GM19467 (cell line): ENCODE results near the gene CCHCR1.

Experiments
- ATAC-seq: cut with Tn5 transposase; IDR thresholded peaks from one replicate; pipeline ENCODE4 v1.9.1; 2021; ENCODE audit warnings: mild to moderate bottlenecking, moderate library complexity; ENCODE audit not compliant: unreplicated experiment

Gene CCHCR1

DNA sequence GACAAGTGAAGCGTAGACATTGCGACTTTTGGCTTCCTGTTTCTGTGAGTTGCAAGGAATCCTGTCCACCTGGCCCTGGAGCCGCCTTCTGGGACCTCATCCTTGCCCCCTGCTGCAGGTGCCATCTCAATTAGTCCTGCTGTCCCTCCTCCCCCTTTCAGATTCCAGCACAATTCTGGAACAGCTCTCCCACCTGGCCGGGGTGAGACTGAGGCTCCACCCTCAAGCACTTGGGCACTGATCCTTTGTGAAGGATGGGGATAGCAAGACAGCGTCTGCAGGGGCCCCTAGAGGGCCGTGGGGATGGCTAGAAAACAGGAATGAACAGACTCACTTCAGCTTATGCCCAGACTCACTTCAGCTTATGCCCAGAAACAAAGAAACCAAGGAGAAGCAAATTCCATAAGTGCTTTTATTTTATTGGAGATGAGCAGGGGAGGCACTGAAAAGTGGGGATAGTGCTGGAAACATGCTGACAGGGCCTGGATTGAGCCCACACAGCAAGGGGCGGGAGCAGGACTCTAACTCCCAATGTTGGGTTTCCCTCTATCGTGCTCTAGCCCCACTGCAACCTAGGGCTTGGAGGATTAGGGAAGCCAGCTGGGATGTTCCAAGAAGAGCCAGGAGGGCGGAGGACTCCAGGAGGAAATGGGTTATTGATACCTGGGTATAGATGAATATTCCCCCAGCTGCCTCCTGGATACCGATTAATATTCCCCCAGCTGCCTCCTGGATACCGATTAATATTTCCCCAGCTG lies 46.6 kb downstream of the CCHCR1 start:
- ATAC-seq = no peak

DNA sequence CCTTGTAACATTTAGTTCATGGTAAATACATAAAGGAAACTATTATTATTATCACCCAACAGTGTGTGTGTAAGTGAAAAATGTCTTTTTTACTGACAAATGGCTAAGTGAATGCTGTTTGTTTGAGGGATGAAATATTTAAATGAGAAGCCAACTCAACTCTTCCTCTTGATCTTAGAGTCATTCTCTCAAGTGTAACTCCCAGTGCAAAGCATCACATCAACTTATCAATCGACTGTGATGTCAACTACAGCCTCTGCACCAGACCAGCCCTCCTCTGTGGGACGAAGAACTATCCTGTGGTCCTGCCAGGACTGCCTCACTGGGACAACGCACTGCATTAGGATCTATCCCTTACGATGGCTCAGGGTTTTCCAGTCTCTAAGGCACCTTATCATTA lies 50.5 kb downstream of the CCHCR1 start:
- no peak for ATAC-seq

DNA sequence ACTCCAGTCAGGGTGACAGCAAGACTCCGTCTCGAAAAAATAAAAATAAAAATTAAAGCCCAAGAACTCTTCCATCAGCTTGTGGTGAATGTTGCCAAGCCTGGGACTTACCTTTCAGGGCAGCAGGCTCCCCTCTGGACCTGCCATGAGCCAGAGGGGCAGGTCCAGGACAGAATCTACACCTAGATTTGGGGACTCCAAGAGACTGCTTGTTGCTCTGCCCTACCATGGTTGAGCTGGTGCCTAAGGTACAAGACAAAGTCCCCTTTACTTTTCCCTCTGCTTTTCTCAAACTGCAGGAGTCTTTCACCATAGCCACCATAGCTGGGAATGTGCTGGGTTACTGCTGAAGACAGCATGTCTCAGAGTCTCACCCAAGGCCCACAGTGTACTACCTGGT lies 54.5 kb downstream of the CCHCR1 start:
- ATAC-seq = no peak

DNA sequence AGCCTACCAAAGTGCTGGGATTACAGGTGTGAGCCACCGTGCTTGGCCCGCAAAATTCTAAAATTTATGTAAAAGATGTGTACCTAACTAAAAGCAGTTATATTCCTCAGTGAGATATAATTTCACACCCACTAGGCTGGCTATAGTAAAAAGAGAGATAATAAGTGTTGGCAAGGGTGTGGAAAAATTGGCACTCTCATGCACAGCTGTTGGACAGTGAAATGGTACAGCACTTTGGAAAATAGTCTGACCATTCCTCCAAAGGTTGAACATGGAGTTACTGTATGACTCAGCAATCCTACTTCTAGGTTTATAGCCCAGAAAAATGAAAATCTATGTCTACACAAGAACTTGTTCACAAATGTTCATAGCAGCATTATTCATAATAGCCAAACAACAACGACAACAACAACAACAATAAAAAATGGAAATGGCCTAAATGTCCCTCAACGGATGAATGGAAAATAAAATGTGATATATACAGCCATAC lies 59.1 kb downstream of the CCHCR1 start:
- no peak for ATAC-seq

DNA sequence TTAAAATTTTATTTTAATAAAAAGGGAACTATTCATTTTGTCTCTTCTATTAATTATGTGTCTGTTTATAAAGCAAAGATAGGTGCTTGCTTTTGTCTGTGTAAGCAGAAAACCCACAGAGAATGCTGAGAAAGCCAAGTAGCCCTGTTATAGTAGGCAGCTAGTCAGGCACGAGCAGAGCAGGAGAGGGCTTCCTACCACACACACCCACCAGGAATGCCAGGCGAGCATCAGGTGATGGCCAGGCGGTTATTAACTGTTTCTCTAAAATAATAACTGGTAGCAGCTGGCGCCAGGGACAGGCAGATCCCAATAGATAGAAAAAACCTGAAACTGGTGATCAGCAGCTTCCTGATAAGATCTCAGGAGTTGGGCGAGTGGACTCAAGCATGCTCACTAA lies 60.9 kb downstream of the CCHCR1 start:
- ATAC-seq = no peak

DNA sequence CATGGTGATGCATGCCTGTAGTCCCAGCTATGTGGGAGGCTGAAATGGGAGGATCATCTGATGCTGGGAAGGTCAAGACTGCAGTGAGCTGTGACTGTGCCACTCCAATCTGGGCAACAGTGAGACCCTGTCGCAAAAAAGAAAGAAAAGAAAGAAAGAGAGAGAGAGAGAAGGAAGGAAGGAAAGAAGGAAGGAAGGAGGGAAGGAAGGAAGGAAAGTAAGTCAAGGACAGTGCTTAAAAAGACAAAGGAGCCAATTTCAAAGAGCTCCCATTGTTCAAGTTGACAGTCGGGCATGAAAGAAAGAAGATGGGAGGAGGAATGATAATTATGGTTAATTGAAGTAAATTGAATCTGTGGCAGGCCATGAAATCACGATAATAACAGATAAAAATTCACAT lies 61.4 kb downstream of the CCHCR1 start:
- no peak for ATAC-seq

DNA sequence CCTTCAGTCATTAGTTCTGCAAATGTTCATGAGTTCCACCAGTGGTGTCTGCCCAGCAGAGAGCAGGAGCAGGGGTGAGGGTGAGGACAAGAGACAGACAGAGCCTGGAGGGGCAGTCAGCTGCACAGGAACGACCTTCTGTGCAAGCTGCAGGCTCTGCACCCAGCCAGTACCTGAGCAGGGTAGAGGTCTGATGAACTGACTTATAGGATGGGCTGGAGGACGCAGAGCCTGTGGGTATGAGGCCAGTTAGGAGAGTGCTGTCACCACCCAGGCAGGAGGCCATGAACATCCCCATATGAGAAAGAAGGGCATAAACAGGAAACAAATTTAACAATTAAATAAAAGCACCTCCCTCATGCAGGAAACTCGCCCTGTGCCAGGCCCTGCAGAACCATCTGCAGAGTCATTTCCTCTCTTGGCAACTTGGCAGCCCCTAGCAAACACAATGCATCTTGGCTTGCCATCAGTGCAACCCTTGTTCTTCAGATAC lies 63.2 kb downstream of the CCHCR1 start:
- no peak for ATAC-seq

DNA sequence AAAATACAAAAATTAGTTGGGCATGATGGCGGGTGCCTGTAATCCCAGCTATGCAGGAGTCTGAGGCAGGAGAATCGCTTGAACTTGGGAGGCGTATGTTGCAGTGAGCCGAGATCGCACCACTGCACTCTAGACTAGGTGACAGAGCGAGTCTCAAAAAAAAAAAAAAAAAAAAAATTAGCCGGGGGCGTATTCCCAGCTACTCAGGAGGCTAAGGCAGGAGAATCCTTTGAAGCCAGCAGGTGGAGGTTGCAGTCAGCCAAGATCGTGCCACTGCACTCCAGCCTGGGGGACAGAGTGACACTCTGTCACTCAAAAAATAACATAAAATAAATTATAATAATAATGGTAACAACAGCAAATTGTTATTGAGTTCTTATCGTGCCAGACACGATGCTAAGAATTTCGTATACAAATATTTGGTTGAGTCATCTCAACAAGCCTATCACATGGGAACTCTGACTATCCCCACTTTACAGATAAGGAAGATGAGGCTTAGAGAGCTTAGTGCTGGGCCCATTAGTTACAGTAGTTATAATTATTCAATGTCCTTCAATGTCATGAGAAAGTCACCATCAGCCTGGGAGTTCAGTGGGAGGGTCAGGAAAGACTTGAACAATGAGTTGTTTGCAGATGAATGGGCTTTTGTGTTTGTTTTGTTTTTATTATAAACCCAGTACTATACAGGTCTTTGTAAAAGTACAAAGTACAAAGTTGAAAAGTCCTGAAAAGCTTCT lies 64.7 kb downstream of the CCHCR1 start:
- no peak for ATAC-seq
